ENCODE measurements around the gene PITPNC1. TPM values are rescaled to one million over a fixed set of nuclear protein-coding genes. Genes with fewer than 3 reads are reported as not detected.

PITPNC1 gene
- total RNA-seq, 6 donors from 2014 or later, result 8.5 to 23.3 (median 13.7) TPM

DNA sequence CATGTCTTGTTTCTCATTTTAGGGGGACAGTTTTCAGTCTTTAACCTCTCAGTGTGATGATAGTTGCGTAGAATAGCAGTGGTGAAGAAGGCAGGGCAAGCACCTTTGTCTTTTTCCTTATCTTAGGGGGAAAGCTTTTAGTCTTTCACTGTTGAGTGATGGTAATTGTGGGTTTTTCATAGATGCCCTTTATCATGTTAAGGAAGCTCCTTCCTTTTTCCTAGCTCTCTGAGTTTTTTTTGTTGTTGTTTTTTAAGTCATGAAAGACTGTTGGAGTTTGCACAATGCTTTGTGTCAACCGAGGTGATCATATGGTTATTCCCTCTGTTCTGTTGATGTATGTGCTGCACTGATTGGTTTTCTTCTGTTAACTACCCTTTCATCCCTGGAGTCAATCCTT lies 356.4 kb downstream of the PITPNC1 start:
- DNase-seq, result no peak
- no peak overlapping the region for H3K4me3 ChIP-seq
- no peaks in the 10 kb centered on the region for H3K4me1 ChIP-seq
- H3K9me3 ChIP-seq, result no peaks in the 10 kb centered on the region
- WGBS, 2 donors, result 77 to 81% methylated on average over 2 of the region's 2 CpGs
- no peaks in the 10 kb centered on the region for H3K27me3 ChIP-seq
- H3K36me3 ChIP-seq, result peaks cover 15 to 96% (median 67%) of the 10 kb centered on the region in 4 donors
- no peak overlapping the region for H3K27ac ChIP-seq
- TF ChIP-seq POLR2AphosphoS5 (IDR thresholded peaks at IDR 0.05) (no peak), EP300 (IDR thresholded peaks at IDR 0.05) (no peak), POLR2A (IDR thresholded peaks at IDR 0.05) (no peak)
- TF ChIP-seq, protein P1, sequence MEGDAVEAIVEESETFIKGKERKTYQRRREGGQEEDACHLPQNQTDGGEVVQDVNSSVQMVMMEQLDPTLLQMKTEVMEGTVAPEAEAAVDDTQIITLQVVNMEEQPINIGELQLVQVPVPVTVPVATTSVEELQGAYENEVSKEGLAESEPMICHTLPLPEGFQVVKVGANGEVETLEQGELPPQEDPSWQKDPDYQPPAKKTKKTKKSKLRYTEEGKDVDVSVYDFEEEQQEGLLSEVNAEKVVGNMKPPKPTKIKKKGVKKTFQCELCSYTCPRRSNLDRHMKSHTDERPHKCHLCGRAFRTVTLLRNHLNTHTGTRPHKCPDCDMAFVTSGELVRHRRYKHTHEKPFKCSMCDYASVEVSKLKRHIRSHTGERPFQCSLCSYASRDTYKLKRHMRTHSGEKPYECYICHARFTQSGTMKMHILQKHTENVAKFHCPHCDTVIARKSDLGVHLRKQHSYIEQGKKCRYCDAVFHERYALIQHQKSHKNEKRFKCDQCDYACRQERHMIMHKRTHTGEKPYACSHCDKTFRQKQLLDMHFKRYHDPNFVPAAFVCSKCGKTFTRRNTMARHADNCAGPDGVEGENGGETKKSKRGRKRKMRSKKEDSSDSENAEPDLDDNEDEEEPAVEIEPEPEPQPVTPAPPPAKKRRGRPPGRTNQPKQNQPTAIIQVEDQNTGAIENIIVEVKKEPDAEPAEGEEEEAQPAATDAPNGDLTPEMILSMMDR (IDR thresholded peaks at IDR 0.05), result no peak
- ATAC-seq (ENCODE audit: low FRiP score in 2 of 2), result no peak

- no peaks in the 10 kb centered on the region for H3K27me3 ChIP-seq
- DNase-seq (no peak), ATAC-seq (ENCODE audit: low FRiP score in 2 of 2) (no peak)
- 86 to 91% methylated on average over 8 of the region's 8 CpGs for WGBS, 2 donors
- H3K4me3 ChIP-seq, result no peak overlapping the region
- H3K36me3 ChIP-seq, result peaks cover 24 to 99% (median 78%) of the 10 kb centered on the region in 4 donors
- TF ChIP-seq, protein P1 (IDR thresholded peaks at IDR 0.05), result no peak
- TF ChIP-seq POLR2AphosphoS5 (IDR thresholded peaks at IDR 0.05) (no peak), EP300 (IDR thresholded peaks at IDR 0.05) (no peak), POLR2A (IDR thresholded peaks at IDR 0.05) (no peak)
- H3K27ac ChIP-seq, result no peak overlapping the region
- no peaks in the 10 kb centered on the region for H3K9me3 ChIP-seq
- H3K4me1 ChIP-seq, result no peaks in the 10 kb centered on the region
Measured at GRCh38 chr17:67737145-67737544, 360.1 kb downstream of the PITPNC1 start.

GRCh38 chr17:67742025-67742424 lies 364.9 kb downstream of the PITPNC1 start:
- H3K36me3 ChIP-seq, result peaks cover 25 to 100% (median 72%) of the 10 kb centered on the region in 4 donors
- WGBS, 2 donors, result 76 to 84% methylated on average over 2 of the region's 2 CpGs
- H3K4me3 ChIP-seq, result no peak overlapping the region
- H3K4me1 ChIP-seq, result peaks cover 0 to 2% (median 0%) of the 10 kb centered on the region in 4 donors
- TF ChIP-seq EP300 (IDR thresholded peaks at IDR 0.05) (no peak), POLR2A (IDR thresholded peaks at IDR 0.05) (no peak), POLR2AphosphoS5 (IDR thresholded peaks at IDR 0.05) (no peak)
- TF ChIP-seq, protein P1 (IDR thresholded peaks at IDR 0.05), result no peak
- H3K27me3 ChIP-seq, result no peaks in the 10 kb centered on the region
- no peak overlapping the region for H3K27ac ChIP-seq
- ATAC-seq (ENCODE audit: low FRiP score in 2 of 2) (no peak), DNase-seq (no peak)
- no peaks in the 10 kb centered on the region for H3K9me3 ChIP-seq

Small RNAs within 50 kb of the gene (small RNA-seq; reads per million reads assigned to genes)
- 0 reads per million in 4 donors for gene MIR548AA2
- 0 reads per million in 4 donors for gene MIR548D2
- 0 reads per million in 4 donors for gene RF00019
- gene RN7SL756P, result 0 reads per million in 4 donors
- gene SNORA38B, result 1.1 to 2.0 (median 1.5) reads per million in 4 donors

Other genes with a start within 250 kb of the PITPNC1 start
- gene HELZ, start 132.1 kb upstream of the PITPNC1 start, total RNA-seq, result 100 to 1,000 TPM in 1 of 6 donors, 10 to 100 TPM in 5; 52.1 to 166 (median 60.8) TPM
- gene PSMD12, start 10.7 kb upstream of the PITPNC1 start, total RNA-seq, result 10 to 100 TPM; 11.9 to 36.9 (median 29.8) TPM

Measured in upper lobe of left lung (tissue), 6 donors.